Measurements from ENCODE around the gene ZNF827. TPM values are rescaled to one million over a fixed set of nuclear protein-coding genes. Genes with fewer than 3 reads are reported as not detected.

Gene ZNF827
- total and polyA plus RNA-seq, 2 of the 13 experiments (the other 11 are each of a cell fraction or from before 2014, with no cell fraction given): 2.8 TPM

GRCh38 chr4:145887241-145887991 lies 51.2 kb downstream of the ZNF827 start:
- H3K4me2 ChIP-seq (ENCODE audit: low read depth, low read length): no peak overlapping the region
- intact Hi-C loops (cut with micrococcal nuclease; ENCODE audit: unreplicated experiment) (no loop called here), in situ Hi-C loops (cut with HindIII; ENCODE audit: extremely low pct_ligation_motif_present, low pct_unique_long_range_greater_than_20kb) (no loop called here)
- no peak for ATAC-seq
- H4K20me1 ChIP-seq (ENCODE audit: insufficient read depth, low read length): no peaks in the 10 kb centered on the region
- no peak for DNase-seq (ENCODE audit: low spot score)
- no peak for TF ChIP-seq IKZF5 (CRISPR knock-in tag; IDR thresholded peaks at IDR 0.05)
- no peak for TF ChIP-seq ZNF569 (CRISPR knock-in tag; IDR thresholded peaks at IDR 0.05; ENCODE audit: borderline replicate concordance)
- no peak for TF ChIP-seq KLF11 (CRISPR knock-in tag; IDR thresholded peaks at IDR 0.05)
- no peak for TF ChIP-seq ZHX1 (CRISPR knock-in tag; IDR thresholded peaks at IDR 0.05; ENCODE audit: low read depth)
- H2AFZ ChIP-seq (ENCODE audit: low read length): no peak overlapping the region
- H3K79me2 ChIP-seq (ENCODE audit: insufficient read depth, low read length): no peaks in the 10 kb centered on the region
- H3K9ac ChIP-seq (ENCODE audit: insufficient read depth, low read depth, low read length): no peak overlapping the region
- no peak overlapping the region for H3K4me3 ChIP-seq (replicated peaks in 1 of 3; ENCODE audit: insufficient read depth in 1 of 3, low read depth in 2 of 3, low read length in 3 of 3)
- no TSS peak for BruUV-seq (replicated peaks)
- no peaks in the 10 kb centered on the region for H3K4me1 ChIP-seq (ENCODE audit: insufficient read depth, low read length)
- WGBS (ENCODE audit: low lambda C conversion rate): 91% methylated on average over 11 of the region's 11 CpGs
- peaks cover 5 to 14% of the 10 kb centered on the region in 2 experiments for H3K36me3 ChIP-seq (replicated peaks in 1 of 2; ENCODE audit: control insufficient read depth in 1 of 2, insufficient read depth in 2 of 2, low read length in 2 of 2)
- H3K9me3 ChIP-seq (ENCODE audit: low read length): no peaks in the 10 kb centered on the region
- no peak for FAIRE-seq
- H3K27me3 ChIP-seq (ENCODE audit: control insufficient read depth in 1 of 2, insufficient read depth in 2 of 2, low read length in 2 of 2): no peaks in the 10 kb centered on the region
- ChIA-PET CTCF (ENCODE audit: low intra/inter-chr PET ratio, low total read pairs) (no interaction called here), POLR2A (no interaction called here)
- H3K27ac ChIP-seq (ENCODE audit: extremely low read length, insufficient read depth, low read length): no peak overlapping the region

Data from HepG2 (cell line).